ENCODE data around the gene NT5C3B. TPM values are rescaled to one million over a fixed set of nuclear protein-coding genes. Genes with fewer than 3 reads are reported as not detected.

Gene NT5C3B
- total RNA-seq, 3 donors from 2014 or later = 50.2 to 83.9 (median 60.6) TPM

- peaks cover 10 to 21% of the 10 kb centered on the region in 2 donors for H3K4me1 ChIP-seq
- H3K27ac ChIP-seq = peak overlapping the region; percentile 25 to 38
- intact Hi-C loops (cut with DNase I; ENCODE audit: low total_unique reads) = no loop called here
- no peaks in the 10 kb centered on the region for H3K27me3 ChIP-seq
- DNase-seq (ENCODE audit: low spot score in 2 of 2) = no peak
- TF ChIP-seq POLR2AphosphoS5 (IDR thresholded peaks at IDR 0.05) = no peak
- H3K4me3 ChIP-seq = no peak overlapping the region
- H3K36me3 ChIP-seq = no peaks in the 10 kb centered on the region
- no peaks in the 10 kb centered on the region for H3K9me3 ChIP-seq
Observed at GRCh38 chr17:41796121-41796895, 39.7 kb downstream of the NT5C3B start.

- DNase-seq (ENCODE audit: low spot score in 2 of 2) = no peak
- intact Hi-C loops (cut with DNase I; ENCODE audit: low total_unique reads) = no loop called here
- Histone ChIP-seq H3K9me3 (no peaks in the 10 kb centered on the region), H3K27ac (peak overlapping the region; percentile 38 to 94), H3K36me3 (no peaks in the 10 kb centered on the region), H3K27me3 (no peaks in the 10 kb centered on the region), H3K4me3 (no peak overlapping the region), H3K4me1 (peaks cover 7 to 18% of the 10 kb centered on the region in 2 donors)
- no peak for TF ChIP-seq POLR2A (IDR thresholded peaks at IDR 0.05)
- no peak for TF ChIP-seq CTCF (IDR thresholded peaks at IDR 0.05)
- no peak for TF ChIP-seq POLR2AphosphoS5 (IDR thresholded peaks at IDR 0.05)
Observed at GRCh38 chr17:41794540-41794975, 41.5 kb downstream of the NT5C3B start.

- DNase-seq (ENCODE audit: low spot score in 2 of 2) = no peak
- Histone ChIP-seq H3K27me3 (no peaks in the 10 kb centered on the region), H3K27ac (peak overlapping the region; percentile 89 to 94), H3K36me3 (no peaks in the 10 kb centered on the region), H3K4me3 (peak overlapping the region in 1 of 3 donors; percentile 44), H3K4me1 (peaks cover 7 to 18% of the 10 kb centered on the region in 2 donors), H3K9me3 (no peaks in the 10 kb centered on the region)
- intact Hi-C loops (cut with DNase I; ENCODE audit: low total_unique reads) = no loop called here
- TF ChIP-seq POLR2AphosphoS5 (IDR thresholded peaks at IDR 0.05) = no peak
- TF ChIP-seq CTCF (IDR thresholded peaks at IDR 0.05) = no peak
- no peak for TF ChIP-seq POLR2A (IDR thresholded peaks at IDR 0.05)
Observed at GRCh38 chr17:41793784-41794539, 42.1 kb downstream of the NT5C3B start.

GRCh38 chr17:41792845-41793783, 42.9 kb downstream of the NT5C3B start:
- Histone ChIP-seq H3K9me3 (no peaks in the 10 kb centered on the region), H3K27ac (peak overlapping the region; percentile 89 to 94), H3K36me3 (no peaks in the 10 kb centered on the region), H3K4me3 (peak overlapping the region in 2 of 3 donors; percentile 28 to 44), H3K4me1 (peaks cover 7 to 18% of the 10 kb centered on the region in 2 donors), H3K27me3 (no peaks in the 10 kb centered on the region)
- intact Hi-C loops (cut with DNase I; ENCODE audit: low total_unique reads) = no loop called here
- DNase-seq (ENCODE audit: low spot score in 2 of 2) = peak; percentile 87
- TF ChIP-seq POLR2A (IDR thresholded peaks at IDR 0.05) = no peak
- TF ChIP-seq POLR2AphosphoS5 (IDR thresholded peaks at IDR 0.05) = peak in 1 of 3 donors; percentile 46

- peak overlapping the region in 2 of 3 donors; percentile 86 to 98 for H3K4me3 ChIP-seq
- no peak for DNase-seq (ENCODE audit: low spot score in 2 of 2)
- intact Hi-C loops (cut with DNase I; ENCODE audit: low total_unique reads) = no loop called here
- H3K4me1 ChIP-seq = peaks cover 8 to 10% of the 10 kb centered on the region in 2 donors
- H3K9me3 ChIP-seq = no peaks in the 10 kb centered on the region
- no peaks in the 10 kb centered on the region for H3K27me3 ChIP-seq
- no peaks in the 10 kb centered on the region for H3K36me3 ChIP-seq
- TF ChIP-seq POLR2AphosphoS5 (IDR thresholded peaks at IDR 0.05) = peak in 2 of 3 donors; percentile 6 to 58
- no peak for TF ChIP-seq CTCF (IDR thresholded peaks at IDR 0.05)
- H3K27ac ChIP-seq = peak overlapping the region; percentile 99
Observed at GRCh38 chr17:41787021-41787418, 49.0 kb downstream of the NT5C3B start.
